GM12875 (cell line): ENCODE measurements around the gene PLCB1.
"Not testable (repeated sequence)": the region's sequence is repeated elsewhere in the genome, so short reads cannot be mapped to it uniquely, and the experiment has no call there.

Experiments
- H3K4me3 ChIP-seq: one replicate; pipeline ENCODE4 v1.5.1; 2011; ENCODE audit warnings: low read depth, low read length, control low read depth
- TF ChIP-seq, protein P1 (sequence below): IDR thresholded peaks from 2 replicates; pipeline ENCODE4 v1.5.1; 2011; ENCODE audit warnings: low read depth, mild to moderate bottlenecking, control low read depth, inconsistent platforms, low read length, moderate library complexity, borderline replicate concordance; ENCODE audit not compliant: insufficient read depth

Gene PLCB1

GRCh38 chr20:8435285-8436035 lies 303.4 kb downstream of the PLCB1 start:
- TF ChIP-seq, protein P1, sequence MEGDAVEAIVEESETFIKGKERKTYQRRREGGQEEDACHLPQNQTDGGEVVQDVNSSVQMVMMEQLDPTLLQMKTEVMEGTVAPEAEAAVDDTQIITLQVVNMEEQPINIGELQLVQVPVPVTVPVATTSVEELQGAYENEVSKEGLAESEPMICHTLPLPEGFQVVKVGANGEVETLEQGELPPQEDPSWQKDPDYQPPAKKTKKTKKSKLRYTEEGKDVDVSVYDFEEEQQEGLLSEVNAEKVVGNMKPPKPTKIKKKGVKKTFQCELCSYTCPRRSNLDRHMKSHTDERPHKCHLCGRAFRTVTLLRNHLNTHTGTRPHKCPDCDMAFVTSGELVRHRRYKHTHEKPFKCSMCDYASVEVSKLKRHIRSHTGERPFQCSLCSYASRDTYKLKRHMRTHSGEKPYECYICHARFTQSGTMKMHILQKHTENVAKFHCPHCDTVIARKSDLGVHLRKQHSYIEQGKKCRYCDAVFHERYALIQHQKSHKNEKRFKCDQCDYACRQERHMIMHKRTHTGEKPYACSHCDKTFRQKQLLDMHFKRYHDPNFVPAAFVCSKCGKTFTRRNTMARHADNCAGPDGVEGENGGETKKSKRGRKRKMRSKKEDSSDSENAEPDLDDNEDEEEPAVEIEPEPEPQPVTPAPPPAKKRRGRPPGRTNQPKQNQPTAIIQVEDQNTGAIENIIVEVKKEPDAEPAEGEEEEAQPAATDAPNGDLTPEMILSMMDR = no peak
- H3K4me3 ChIP-seq = no peak overlapping the region

DNA sequence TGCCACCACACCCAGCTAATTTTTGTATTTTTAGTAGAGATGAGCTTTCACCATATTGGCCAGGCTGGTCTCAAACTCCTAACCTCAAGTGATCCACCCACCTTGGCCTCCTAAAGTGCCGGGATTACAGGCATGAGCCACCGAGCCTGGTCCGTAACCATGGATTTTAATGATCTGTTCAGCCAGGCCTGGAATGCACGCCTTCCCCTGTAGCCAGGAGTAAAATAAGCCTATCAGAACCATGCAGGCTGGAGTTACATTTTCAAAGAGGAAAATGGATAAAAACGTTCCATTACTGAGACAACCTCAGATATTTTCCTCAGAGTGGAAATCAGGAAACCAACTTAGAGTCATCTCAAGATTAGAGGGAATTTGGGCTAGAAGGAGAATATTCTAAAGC lies 304.9 kb downstream of the PLCB1 start:
- H3K4me3 ChIP-seq = not testable (repeated sequence)

DNA sequence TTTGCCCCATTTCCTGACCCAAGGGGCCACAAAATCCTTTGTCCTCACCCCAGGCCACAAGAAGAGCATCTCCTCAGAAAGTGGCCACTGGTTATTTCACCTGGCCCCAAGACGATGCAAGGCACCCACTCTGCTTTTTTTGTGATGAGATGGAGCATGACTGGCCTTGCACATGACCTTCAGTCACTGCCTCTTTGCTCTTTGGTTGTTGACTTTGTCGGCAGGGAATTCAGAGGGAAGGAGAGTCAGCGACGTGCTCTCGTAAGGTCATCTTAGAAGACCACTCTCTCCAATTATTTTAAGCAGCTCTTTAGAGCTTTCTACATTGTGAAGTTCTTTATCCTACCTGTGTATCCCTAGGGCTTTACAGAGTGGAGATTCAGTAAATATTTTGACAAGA lies 306.7 kb downstream of the PLCB1 start:
- TF ChIP-seq, protein P1 = no peak
- H3K4me3 ChIP-seq = no peak overlapping the region

GRCh38 chr20:8443464-8444072 lies 311.5 kb downstream of the PLCB1 start:
- TF ChIP-seq, protein P1 = no peak

DNA sequence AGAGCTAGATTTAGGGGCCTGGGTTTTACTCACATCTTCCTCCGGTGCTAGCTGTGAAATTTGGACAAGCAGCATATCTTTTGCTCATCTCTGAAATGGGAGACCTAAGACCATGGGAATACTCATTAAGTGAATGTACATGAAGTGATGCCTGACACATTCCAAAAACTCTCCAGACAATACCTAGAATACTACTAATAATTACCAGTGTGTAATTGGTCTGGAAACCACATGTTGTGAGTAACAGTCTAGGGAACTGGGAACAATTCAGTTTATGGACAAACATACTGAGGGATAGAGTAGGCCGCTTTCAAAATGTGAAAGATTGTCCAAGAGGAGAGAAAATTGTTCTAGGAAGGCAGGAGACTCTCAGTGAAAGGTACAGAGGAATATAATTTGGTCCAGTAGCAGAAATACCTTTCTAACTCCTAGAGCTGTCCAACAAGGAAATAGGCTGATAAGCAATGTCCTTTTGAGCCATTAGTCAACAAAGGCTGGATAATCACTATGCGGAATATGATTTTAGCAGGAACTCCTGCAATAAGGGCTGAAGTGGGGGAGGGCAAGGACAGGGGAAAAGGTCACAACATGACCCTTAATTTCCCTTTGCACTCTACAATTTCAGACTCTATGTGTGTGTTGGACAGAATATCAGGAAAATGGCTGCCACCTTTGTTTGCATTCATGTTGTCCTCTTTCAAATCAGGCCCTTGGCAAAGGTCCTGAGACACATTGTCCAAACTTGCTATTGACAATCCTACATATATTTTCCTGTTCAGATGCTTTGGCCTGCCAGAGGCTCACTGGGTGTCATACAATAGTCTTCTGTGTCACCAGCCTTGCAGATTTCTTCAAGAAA lies 315.4 kb downstream of the PLCB1 start:
- TF ChIP-seq, protein P1 = no peak

More at GRCh38 chr20:8443464-8444072, 311.5 kb downstream of the PLCB1 start:
- H3K4me3 ChIP-seq = no peak overlapping the region

DNA sequence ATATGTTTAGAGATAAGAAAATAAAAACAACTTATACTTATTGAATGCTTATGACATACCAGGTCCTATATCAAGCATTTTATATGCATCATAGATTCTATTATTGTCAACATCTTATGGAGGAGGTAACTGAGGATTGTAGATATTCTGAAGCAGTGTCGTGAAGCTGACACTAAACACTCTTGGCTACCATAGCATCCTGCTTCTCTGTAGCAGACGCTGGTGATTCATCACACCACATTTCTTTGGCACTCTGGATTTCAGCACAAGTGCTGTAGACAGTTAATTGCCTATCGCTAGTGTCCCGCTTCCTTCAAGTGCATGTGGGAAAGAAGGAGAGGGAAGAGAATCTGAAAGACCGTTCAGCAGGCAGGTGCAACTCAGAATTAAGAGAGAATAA lies 317.1 kb downstream of the PLCB1 start:
- TF ChIP-seq, protein P1 = no peak
- H3K4me3 ChIP-seq = no peak overlapping the region

More for the DNA sequence above, 315.4 kb downstream of the PLCB1 start:
- H3K4me3 ChIP-seq = no peak overlapping the region

- TF ChIP-seq, protein P1 = peak; percentile 43
- no peak overlapping the region for H3K4me3 ChIP-seq
Measured at GRCh38 chr20:8454137-8454712, 322.2 kb downstream of the PLCB1 start.
